SK-N-MC (cell line): ENCODE data around the gene GEMIN5.

ENCODE experiments used
- EZH2 ChIP-seq: fragments of 200-600 bp; sonication (generic); IDR thresholded peaks from one replicate; pipeline ENCODE4 v1.6.1; 2017; ENCODE audit warnings: antibody characterized with exemption
- FOXP2 ChIP-seq: optimal IDR thresholded peaks from 2 replicates; pipeline ENCODE3; 2011; ENCODE audit warnings: mild to moderate bottlenecking, moderate library complexity; ENCODE audit not compliant: insufficient read depth; ENCODE audit errors: extremely low read length, control extremely low read depth
- POLR2AphosphoS5 ChIP-seq: IDR thresholded peaks from 2 replicates; pipeline ENCODE4 v1.6.1; 2012; ENCODE audit warnings: mild to moderate bottlenecking, low read depth, low read length, borderline replicate concordance

DNA sequence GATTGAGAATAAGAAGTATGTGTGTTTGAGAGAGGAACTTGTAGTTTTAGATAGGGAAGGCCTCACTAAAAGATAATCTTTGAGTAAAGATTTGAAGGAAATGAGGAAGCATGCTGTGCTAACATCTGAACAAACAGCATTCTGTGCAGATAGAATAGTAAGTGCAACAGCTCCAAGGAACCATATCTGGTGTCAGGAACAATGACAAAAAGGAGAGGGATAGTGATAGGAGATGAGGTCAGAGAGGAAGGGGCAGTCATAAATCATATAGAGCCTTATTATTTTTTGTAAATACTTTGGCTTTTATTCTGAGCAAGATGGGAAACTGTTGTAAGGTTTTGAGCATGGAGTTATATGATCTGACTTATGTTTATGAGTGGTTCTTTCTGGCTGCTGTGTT lies 6.7 kb upstream of the GEMIN5 start:
- TF ChIP-seq POLR2AphosphoS5, result no peak
- TF ChIP-seq EZH2, result no peak
- TF ChIP-seq FOXP2, result no peak
